Activated CD8-positive, alpha-beta T cell treated with anti-CD3 and anti-CD28 coated beads for 36 hours (primary cell): Measurements from ENCODE around the gene CD68. TPM values are rescaled to one million over a fixed set of nuclear protein-coding genes. Genes with fewer than 3 reads are reported as not detected.
A peak's percentile ranks its signal among the peaks of the same experiment; 100 is the strongest.

Source experiments
- ATAC-seq: fragments of 200-7000 bp; cut with Tn5 transposase; one replicate; pipeline ENCODE4 v1.10.0; 2021; ENCODE audit warnings: mild to moderate bottlenecking, moderate library complexity
- CTCF ChIA-PET: fragments of 350-600 bp; sonication (Branson Sonifier 250); formaldehyde crosslinking; loops from one replicate; lab custom pipeline; 2021; ENCODE audit warnings: antibody characterized with exemption; lab: Charles Lee
- POLR2A ChIA-PET: fragments of 350-600 bp; sonication (Branson Sonifier 250); formaldehyde crosslinking; loops from one replicate; lab custom pipeline; 2021; ENCODE audit warnings: antibody characterized with exemption; lab: Charles Lee
- DNase-seq: peaks from one replicate; pipeline ENCODE4 v3.0.0-alpha.2; 2020
- H3K27ac Mint-ChIP-seq: one replicate; pipeline ENCODE4 v1.8.0; 2021; ENCODE audit warnings: mild to moderate bottlenecking, mixed read lengths
- H3K27me3 Mint-ChIP-seq: one replicate; pipeline ENCODE4 v1.8.0; 2021; ENCODE audit warnings: mixed read lengths
- H3K36me3 Mint-ChIP-seq: one replicate; pipeline ENCODE4 v1.8.0; 2021; ENCODE audit warnings: low read depth, mixed read lengths
- H3K4me1 Mint-ChIP-seq: one replicate; pipeline ENCODE4 v1.8.0; 2021; ENCODE audit warnings: low read depth, mixed read lengths
- H3K4me3 Mint-ChIP-seq: one replicate; pipeline ENCODE4 v1.8.0; 2021; ENCODE audit warnings: mild to moderate bottlenecking, moderate library complexity, mixed read lengths
- H3K9me3 Mint-ChIP-seq: one replicate; pipeline ENCODE4 v1.8.0; 2021; ENCODE audit warnings: mixed read lengths
- CTCF ChIP-seq: fragments of 200-600 bp; IDR thresholded peaks from one replicate; pipeline ENCODE4 v1.8.0; 2022; ENCODE audit warnings: antibody characterized with exemption, mild to moderate bottlenecking
- intact Hi-C: fragments of 100-400 bp; cut with micrococcal nuclease; formaldehyde crosslinking; loops from one replicate; pipeline ENCODE4 v1.10.0; 2022
- total RNA-seq, 2 experiments: library from RNA; stranded (reverse); gene quantifications; one replicate each; pipeline ENCODE4 v1.2.3, GENCODE V29; 2021

Gene CD68
- total RNA-seq, 2 experiments from 2014 or later, result 11.4 to 12.9 TPM

GRCh38 chr17:7558544-7559319, 20.7 kb upstream of the CD68 start, which contains the start of gene TNFSF13:
TNFSF13 (plus strand) TSS chr17:7558750; CDS start chr17:7559040, 290 bp downstream.
- no peak for TF ChIP-seq CTCF
- peak; percentile 13 for DNase-seq
- H3K4me1 Mint-ChIP-seq, result peaks cover 55% of the 10 kb centered on the region
- H3K36me3 Mint-ChIP-seq, result peaks cover 15% of the 10 kb centered on the region
- H3K9me3 Mint-ChIP-seq, result no peaks in the 10 kb centered on the region
- peak within 1 kb of the TSS; percentile 86 for H3K27ac Mint-ChIP-seq
- peak within 1 kb of the TSS; percentile 85 for H3K4me3 Mint-ChIP-seq
- ChIA-PET POLR2A (interaction anchor here (0.7 to 5.3 kb wide), 11 partner anchors 9 to 688 kb away, joined by 3 to 100 read pairs (median 4); partner anchors contain the start of genes MPDU1, POLR2A, SOX15 and TNFSF12), CTCF (interaction anchor here (1.1 to 7.9 kb wide), 6 partner anchors 10 to 205 kb away, joined by 3 to 186 read pairs (median 6); partner anchors contain the start of gene TNFSF12)
- no peaks in the 10 kb centered on the region for H3K27me3 Mint-ChIP-seq
- ATAC-seq, result no peak
- intact Hi-C loops, result no loop called here

DNA sequence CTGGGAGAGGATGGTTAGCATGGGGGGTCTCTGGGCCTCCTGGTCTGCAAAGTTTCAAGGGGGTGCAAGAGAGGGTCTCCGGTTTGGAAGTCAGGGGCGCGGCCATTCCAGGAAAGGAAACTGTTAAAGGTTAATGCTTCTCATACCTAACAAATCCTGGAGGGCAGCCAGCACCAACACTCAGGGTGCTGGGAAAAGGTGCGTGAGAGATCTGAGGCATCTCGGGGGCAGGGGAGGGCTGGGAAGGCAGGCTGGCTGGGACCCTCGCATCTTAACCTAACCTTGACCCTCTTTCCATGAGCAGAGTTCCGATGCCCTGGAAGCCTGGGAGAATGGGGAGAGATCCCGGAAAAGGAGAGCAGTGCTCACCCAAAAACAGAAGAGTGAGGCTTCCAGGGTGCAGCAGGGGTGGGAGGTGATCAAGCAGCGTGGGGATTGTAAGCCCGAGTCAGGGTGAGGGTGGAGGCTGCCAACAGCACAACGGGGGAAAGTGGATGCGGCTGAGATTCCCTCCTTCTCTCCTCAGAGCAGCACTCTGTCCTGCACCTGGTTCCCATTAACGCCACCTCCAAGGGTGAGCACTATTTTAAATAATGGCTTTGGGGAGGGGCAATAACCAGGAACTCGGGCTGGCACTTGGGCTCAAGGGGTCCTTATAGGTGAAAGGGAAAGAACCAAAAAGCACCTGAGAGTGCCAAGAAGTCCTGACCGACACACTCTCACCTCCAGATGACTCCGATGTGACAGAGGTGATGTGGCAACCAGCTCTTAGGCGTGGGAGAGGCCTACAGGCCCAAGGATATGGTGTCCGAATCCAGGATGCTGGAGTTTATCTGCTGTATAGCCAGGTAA, 19.9 kb upstream of the CD68 start:
- CTCF ChIA-PET, result interaction anchor here (0.8 to 7.9 kb wide), 36 partner anchors 11 to 238 kb away, joined by 3 to 186 read pairs (median 8); partner anchors contain the start of genes ACAP1, FXR2, MPDU1 and PLSCR3
- TF ChIP-seq CTCF, result no peak
- no peak for ATAC-seq
- Mint-ChIP-seq H3K36me3 (peaks cover 23% of the 10 kb centered on the region), H3K27me3 (no peaks in the 10 kb centered on the region), H3K27ac (peak overlapping the region; percentile 91), H3K9me3 (no peaks in the 10 kb centered on the region), H3K4me1 (peaks cover 59% of the 10 kb centered on the region), H3K4me3 (peak overlapping the region; percentile 85)
- DNase-seq, result peak; percentile 2
- POLR2A ChIA-PET, result interaction anchor here (0.7 to 5.3 kb wide), 23 partner anchors 7 to 208 kb away, joined by 3 to 100 read pairs (median 6); partner anchors contain the start of genes CD68, POLR2A, SOX15 and TP53
- intact Hi-C loops, result loop anchor here (5.0 to 10.0 kb wide), 3 partner anchors 37 to 205 kb away; partner anchors contain the start of genes FGF11, KCTD11, TMEM102 and TMEM95

- H3K9me3 Mint-ChIP-seq, result no peaks in the 10 kb centered on the region
- TF ChIP-seq CTCF, result no peak
- DNase-seq, result peak; percentile 80
- ATAC-seq, result peak; percentile 40
- intact Hi-C loops, result loop anchor here (5.0 to 10.0 kb wide), 3 partner anchors 38 to 206 kb away; partner anchors contain the start of genes FGF11, KCTD11, TMEM102 and TMEM95
- POLR2A ChIA-PET, result interaction anchor here (0.6 to 5.3 kb wide), 33 partner anchors 8 to 250 kb away, joined by 3 to 100 read pairs (median 6); partner anchors contain the start of genes CD68, GPS2, POLR2A and TNFSF12
- H3K4me1 Mint-ChIP-seq, result peaks cover 55% of the 10 kb centered on the region
- peak overlapping the region; percentile 91 for H3K27ac Mint-ChIP-seq
- CTCF ChIA-PET, result interaction anchor here (0.6 to 7.9 kb wide), 62 partner anchors 8 to 514 kb away, joined by 3 to 186 read pairs (median 5); partner anchors contain the start of genes ACAP1, FXR2, MPDU1 and PLSCR3
- peaks cover 30% of the 10 kb centered on the region for H3K36me3 Mint-ChIP-seq
- H3K27me3 Mint-ChIP-seq, result no peaks in the 10 kb centered on the region
- H3K4me3 Mint-ChIP-seq, result peak overlapping the region; percentile 85
These were observed 19.0 kb upstream of the CD68 start for GRCh38 chr17:7560172-7561027.

- peak overlapping the region; percentile 91 for H3K27ac Mint-ChIP-seq
- no peaks in the 10 kb centered on the region for H3K27me3 Mint-ChIP-seq
- peak overlapping the region; percentile 85 for H3K4me3 Mint-ChIP-seq
- POLR2A ChIA-PET, result interaction anchor here (0.6 to 5.3 kb wide), 34 partner anchors 9 to 251 kb away, joined by 3 to 100 read pairs (median 6); partner anchors contain the start of genes CD68, GPS2, POLR2A and TNFSF12
- peak; percentile 79 for TF ChIP-seq CTCF
- ATAC-seq (peak; percentile 76), DNase-seq (peak; percentile 93)
- H3K36me3 Mint-ChIP-seq, result peaks cover 35% of the 10 kb centered on the region
- CTCF ChIA-PET, result interaction anchor here (0.6 to 7.9 kb wide), 62 partner anchors 9 to 515 kb away, joined by 3 to 186 read pairs (median 5); partner anchors contain the start of genes ACAP1, FXR2, MPDU1 and PLSCR3
- H3K9me3 Mint-ChIP-seq, result no peaks in the 10 kb centered on the region
- intact Hi-C loops, result loop anchor here (5.0 to 10.0 kb wide), 3 partner anchors 39 to 206 kb away; partner anchors contain the start of genes FGF11, KCTD11, TMEM102 and TMEM95
- peaks cover 52% of the 10 kb centered on the region for H3K4me1 Mint-ChIP-seq
These were observed 18.3 kb upstream of the CD68 start for GRCh38 chr17:7561028-7561575.
